Measurements from ENCODE around the gene ITPKC. TPM values are rescaled to one million over a fixed set of nuclear protein-coding genes. Genes with fewer than 3 reads are reported as not detected.
A peak's percentile ranks its signal among the peaks of the same experiment; 100 is the strongest.

ITPKC gene
- total and polyA plus RNA-seq, 2 experiments from 2014 or later = 5.3 to 12.6 TPM

DNA sequence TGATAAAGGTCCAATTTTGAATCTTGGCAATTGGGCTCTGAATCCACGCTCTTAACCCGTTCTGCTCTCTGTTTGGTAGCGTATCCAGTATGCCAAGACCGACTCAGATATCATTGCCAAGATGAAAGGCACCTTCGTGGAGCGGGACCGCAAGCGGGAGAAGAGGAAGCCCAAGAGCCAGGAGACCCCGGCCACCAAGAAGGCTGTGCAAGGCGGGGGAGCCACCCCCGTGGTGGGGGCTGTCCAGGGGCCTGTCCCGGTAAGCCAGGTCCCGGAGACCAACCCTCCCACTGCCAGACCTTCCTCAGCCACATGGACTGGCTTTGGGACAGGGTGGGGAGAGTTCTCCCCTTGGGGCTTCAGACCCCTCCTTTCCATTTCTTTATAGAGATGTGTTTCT lies 42.4 kb downstream of the ITPKC start:
- H3K4me1 ChIP-seq (ENCODE audit: insufficient read depth) = peaks cover 5% of the 10 kb centered on the region; the same call in 1 of the 2 replicates
- no peak overlapping the region for H2AFZ ChIP-seq
- Mint-ChIP-seq H3K27ac (no peak overlapping the region), H3K27me3 (ENCODE audit: insufficient read depth, low read depth, poor library complexity) (peaks cover under 1% of the 10 kb centered on the region), H3K4me3 (no peak overlapping the region), H3K9me3 (no peaks in the 10 kb centered on the region), H3K36me3 (ENCODE audit: low read depth) (peaks cover 95% of the 10 kb centered on the region), H3K4me1 (peaks cover 11% of the 10 kb centered on the region)
- H3K27ac ChIP-seq (ENCODE audit: low read depth) = no peak overlapping the region
- H4K20me1 ChIP-seq (replicated peaks; ENCODE audit: insufficient read depth) = peaks cover 73% of the 10 kb centered on the region
- TF ChIP-seq, protein P1, sequence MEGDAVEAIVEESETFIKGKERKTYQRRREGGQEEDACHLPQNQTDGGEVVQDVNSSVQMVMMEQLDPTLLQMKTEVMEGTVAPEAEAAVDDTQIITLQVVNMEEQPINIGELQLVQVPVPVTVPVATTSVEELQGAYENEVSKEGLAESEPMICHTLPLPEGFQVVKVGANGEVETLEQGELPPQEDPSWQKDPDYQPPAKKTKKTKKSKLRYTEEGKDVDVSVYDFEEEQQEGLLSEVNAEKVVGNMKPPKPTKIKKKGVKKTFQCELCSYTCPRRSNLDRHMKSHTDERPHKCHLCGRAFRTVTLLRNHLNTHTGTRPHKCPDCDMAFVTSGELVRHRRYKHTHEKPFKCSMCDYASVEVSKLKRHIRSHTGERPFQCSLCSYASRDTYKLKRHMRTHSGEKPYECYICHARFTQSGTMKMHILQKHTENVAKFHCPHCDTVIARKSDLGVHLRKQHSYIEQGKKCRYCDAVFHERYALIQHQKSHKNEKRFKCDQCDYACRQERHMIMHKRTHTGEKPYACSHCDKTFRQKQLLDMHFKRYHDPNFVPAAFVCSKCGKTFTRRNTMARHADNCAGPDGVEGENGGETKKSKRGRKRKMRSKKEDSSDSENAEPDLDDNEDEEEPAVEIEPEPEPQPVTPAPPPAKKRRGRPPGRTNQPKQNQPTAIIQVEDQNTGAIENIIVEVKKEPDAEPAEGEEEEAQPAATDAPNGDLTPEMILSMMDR (conservative IDR thresholded peaks at IDR 0.05; ENCODE audit: low read depth in 2 of 2) = no peak
- TF ChIP-seq EZH2 (IDR thresholded peaks at IDR 0.05; ENCODE audit: low read depth, unreplicated experiment) = no peak
- no peak for TF ChIP-seq JUNB (IDR thresholded peaks at IDR 0.05; ENCODE audit: unreplicated experiment)
- TF ChIP-seq CREB1 (CRISPR knock-in tag; IDR thresholded peaks at IDR 0.05; ENCODE audit: low read depth) = no peak
- no peak for TF ChIP-seq ZNF331 (CRISPR knock-in tag; IDR thresholded peaks at IDR 0.05; ENCODE audit: low read depth)
- TF ChIP-seq ZNF114 (CRISPR knock-in tag; IDR thresholded peaks at IDR 0.05) = no peak
- TF ChIP-seq, protein P2, sequence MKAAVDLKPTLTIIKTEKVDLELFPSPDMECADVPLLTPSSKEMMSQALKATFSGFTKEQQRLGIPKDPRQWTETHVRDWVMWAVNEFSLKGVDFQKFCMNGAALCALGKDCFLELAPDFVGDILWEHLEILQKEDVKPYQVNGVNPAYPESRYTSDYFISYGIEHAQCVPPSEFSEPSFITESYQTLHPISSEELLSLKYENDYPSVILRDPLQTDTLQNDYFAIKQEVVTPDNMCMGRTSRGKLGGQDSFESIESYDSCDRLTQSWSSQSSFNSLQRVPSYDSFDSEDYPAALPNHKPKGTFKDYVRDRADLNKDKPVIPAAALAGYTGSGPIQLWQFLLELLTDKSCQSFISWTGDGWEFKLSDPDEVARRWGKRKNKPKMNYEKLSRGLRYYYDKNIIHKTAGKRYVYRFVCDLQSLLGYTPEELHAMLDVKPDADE (IDR thresholded peaks at IDR 0.05) = no peak
- H3K4me3 ChIP-seq = no peak overlapping the region
- ATAC-seq = no peak
- H3F3A ChIP-seq (replicated peaks; ENCODE audit: low read depth) = peaks cover 60% of the 10 kb centered on the region
- DNase-seq (ENCODE audit: low spot score) = no peak
- peaks cover 63% of the 10 kb centered on the region for H3K79me2 ChIP-seq (replicated peaks; ENCODE audit: insufficient read depth)
- no peaks in the 10 kb centered on the region for H3K27me3 ChIP-seq (ENCODE audit: insufficient read depth)
- no peaks in the 10 kb centered on the region for H3K9me2 ChIP-seq (ENCODE audit: insufficient read depth)
- no peak overlapping the region for H3K4me2 ChIP-seq
- H3K36me3 ChIP-seq (ENCODE audit: insufficient read depth) = peaks cover 78% of the 10 kb centered on the region

DNA sequence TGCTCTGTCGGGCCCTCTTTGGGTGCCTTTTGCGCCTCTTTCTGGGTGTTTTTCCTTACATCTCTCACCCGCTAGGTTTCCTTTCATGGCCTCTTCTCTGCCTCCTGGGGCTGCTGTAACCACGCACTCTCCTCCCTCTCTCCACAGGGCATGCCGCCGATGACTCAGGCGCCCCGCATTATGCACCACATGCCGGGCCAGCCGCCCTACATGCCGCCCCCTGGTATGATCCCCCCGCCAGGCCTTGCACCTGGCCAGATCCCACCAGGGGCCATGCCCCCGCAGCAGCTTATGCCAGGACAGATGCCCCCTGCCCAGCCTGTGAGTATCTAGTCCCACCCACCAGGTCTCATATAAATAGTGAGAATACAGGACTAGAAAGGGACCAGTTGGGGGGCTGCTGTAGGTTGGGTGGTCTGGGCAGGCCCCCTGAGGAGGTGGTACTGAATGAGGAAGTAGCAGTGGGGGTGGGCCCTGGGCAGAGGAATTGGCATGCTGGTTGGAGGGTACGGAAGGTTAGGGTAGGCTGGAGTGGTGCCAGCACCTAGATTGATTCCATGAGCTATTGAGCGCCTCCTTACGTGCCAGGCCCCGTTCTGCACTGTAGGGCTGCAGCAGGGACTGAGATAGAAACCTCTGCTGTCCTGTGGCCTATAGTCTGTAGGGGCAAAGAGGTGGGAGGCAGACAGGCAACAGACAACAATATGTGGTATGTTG lies 46.0 kb downstream of the ITPKC start:
- no peak overlapping the region for H3K4me3 Mint-ChIP-seq
- no peaks in the 10 kb centered on the region for H3K9me3 Mint-ChIP-seq
- H3K36me3 Mint-ChIP-seq (ENCODE audit: low read depth) = peaks cover 93% of the 10 kb centered on the region
- Histone ChIP-seq H3K4me1 (ENCODE audit: insufficient read depth) (no peaks in the 10 kb centered on the region), H3F3A (replicated peaks; ENCODE audit: low read depth) (peaks cover 59% of the 10 kb centered on the region), H2AFZ (no peak overlapping the region), H3K9me2 (ENCODE audit: insufficient read depth) (no peaks in the 10 kb centered on the region), H3K79me2 (replicated peaks; ENCODE audit: insufficient read depth) (peaks cover 29% of the 10 kb centered on the region), H3K27ac (ENCODE audit: low read depth) (no peak overlapping the region), H3K4me3 (no peak overlapping the region), H4K20me1 (replicated peaks; ENCODE audit: insufficient read depth) (peaks cover 44% of the 10 kb centered on the region), H3K27me3 (ENCODE audit: insufficient read depth) (no peaks in the 10 kb centered on the region), H3K36me3 (ENCODE audit: insufficient read depth) (peaks cover 77% of the 10 kb centered on the region), H3K4me2 (no peak overlapping the region)
- no peaks in the 10 kb centered on the region for H3K4me1 Mint-ChIP-seq
- H3K27me3 Mint-ChIP-seq (ENCODE audit: insufficient read depth, low read depth, poor library complexity) = peaks cover 2% of the 10 kb centered on the region
- ATAC-seq = no peak
- TF ChIP-seq, protein P3, sequence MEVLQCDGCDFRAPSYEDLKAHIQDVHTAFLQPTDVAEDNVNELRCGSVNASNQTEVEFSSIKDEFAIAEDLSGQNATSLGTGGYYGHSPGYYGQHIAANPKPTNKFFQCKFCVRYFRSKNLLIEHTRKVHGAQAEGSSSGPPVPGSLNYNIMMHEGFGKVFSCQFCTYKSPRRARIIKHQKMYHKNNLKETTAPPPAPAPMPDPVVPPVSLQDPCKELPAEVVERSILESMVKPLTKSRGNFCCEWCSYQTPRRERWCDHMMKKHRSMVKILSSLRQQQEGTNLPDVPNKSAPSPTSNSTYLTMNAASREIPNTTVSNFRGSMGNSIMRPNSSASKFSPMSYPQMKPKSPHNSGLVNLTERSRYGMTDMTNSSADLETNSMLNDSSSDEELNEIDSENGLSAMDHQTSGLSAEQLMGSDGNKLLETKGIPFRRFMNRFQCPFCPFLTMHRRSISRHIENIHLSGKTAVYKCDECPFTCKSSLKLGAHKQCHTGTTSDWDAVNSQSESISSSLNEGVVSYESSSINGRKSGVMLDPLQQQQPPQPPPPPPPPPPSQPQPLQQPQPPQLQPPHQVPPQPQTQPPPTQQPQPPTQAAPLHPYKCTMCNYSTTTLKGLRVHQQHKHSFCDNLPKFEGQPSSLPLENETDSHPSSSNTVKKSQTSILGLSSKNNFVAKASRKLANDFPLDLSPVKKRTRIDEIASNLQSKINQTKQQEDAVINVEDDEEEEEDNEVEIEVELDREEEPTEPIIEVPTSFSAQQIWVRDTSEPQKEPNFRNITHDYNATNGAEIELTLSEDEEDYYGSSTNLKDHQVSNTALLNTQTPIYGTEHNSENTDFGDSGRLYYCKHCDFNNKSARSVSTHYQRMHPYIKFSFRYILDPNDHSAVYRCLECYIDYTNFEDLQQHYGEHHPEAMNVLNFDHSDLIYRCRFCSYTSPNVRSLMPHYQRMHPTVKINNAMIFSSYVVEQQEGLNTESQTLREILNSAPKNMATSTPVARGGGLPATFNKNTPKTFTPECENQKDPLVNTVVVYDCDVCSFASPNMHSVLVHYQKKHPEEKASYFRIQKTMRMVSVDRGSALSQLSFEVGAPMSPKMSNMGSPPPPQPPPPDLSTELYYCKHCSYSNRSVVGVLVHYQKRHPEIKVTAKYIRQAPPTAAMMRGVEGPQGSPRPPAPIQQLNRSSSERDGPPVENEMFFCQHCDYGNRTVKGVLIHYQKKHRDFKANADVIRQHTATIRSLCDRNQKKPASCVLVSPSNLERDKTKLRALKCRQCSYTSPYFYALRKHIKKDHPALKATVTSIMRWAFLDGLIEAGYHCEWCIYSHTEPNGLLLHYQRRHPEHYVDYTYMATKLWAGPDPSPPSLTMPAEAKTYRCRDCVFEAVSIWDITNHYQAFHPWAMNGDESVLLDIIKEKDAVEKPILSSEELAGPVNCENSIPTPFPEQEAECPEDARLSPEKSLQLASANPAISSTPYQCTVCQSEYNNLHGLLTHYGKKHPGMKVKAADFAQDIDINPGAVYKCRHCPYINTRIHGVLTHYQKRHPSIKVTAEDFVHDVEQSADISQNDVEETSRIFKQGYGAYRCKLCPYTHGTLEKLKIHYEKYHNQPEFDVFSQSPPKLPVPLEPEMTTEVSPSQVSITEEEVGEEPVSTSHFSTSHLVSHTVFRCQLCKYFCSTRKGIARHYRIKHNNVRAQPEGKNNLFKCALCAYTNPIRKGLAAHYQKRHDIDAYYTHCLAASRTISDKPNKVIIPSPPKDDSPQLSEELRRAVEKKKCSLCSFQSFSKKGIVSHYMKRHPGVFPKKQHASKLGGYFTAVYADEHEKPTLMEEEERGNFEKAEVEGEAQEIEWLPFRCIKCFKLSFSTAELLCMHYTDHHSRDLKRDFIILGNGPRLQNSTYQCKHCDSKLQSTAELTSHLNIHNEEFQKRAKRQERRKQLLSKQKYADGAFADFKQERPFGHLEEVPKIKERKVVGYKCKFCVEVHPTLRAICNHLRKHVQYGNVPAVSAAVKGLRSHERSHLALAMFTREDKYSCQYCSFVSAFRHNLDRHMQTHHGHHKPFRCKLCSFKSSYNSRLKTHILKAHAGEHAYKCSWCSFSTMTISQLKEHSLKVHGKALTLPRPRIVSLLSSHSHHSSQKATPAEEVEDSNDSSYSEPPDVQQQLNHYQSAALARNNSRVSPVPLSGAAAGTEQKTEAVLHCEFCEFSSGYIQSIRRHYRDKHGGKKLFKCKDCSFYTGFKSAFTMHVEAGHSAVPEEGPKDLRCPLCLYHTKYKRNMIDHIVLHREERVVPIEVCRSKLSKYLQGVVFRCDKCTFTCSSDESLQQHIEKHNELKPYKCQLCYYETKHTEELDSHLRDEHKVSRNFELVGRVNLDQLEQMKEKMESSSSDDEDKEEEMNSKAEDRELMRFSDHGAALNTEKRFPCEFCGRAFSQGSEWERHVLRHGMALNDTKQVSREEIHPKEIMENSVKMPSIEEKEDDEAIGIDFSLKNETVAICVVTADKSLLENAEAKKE (CRISPR knock-in tag; IDR thresholded peaks at IDR 0.05) = no peak
- TF ChIP-seq JUNB (IDR thresholded peaks at IDR 0.05; ENCODE audit: unreplicated experiment) = no peak
- peak overlapping the region; percentile 68; the same call in 1 of the 2 replicates for H3K27ac Mint-ChIP-seq
- no peak for DNase-seq (ENCODE audit: low spot score)

Data from GM23338 (cell line).